Measurements from ENCODE around the gene ACSF3.

The ACSF3 gene

DNA sequence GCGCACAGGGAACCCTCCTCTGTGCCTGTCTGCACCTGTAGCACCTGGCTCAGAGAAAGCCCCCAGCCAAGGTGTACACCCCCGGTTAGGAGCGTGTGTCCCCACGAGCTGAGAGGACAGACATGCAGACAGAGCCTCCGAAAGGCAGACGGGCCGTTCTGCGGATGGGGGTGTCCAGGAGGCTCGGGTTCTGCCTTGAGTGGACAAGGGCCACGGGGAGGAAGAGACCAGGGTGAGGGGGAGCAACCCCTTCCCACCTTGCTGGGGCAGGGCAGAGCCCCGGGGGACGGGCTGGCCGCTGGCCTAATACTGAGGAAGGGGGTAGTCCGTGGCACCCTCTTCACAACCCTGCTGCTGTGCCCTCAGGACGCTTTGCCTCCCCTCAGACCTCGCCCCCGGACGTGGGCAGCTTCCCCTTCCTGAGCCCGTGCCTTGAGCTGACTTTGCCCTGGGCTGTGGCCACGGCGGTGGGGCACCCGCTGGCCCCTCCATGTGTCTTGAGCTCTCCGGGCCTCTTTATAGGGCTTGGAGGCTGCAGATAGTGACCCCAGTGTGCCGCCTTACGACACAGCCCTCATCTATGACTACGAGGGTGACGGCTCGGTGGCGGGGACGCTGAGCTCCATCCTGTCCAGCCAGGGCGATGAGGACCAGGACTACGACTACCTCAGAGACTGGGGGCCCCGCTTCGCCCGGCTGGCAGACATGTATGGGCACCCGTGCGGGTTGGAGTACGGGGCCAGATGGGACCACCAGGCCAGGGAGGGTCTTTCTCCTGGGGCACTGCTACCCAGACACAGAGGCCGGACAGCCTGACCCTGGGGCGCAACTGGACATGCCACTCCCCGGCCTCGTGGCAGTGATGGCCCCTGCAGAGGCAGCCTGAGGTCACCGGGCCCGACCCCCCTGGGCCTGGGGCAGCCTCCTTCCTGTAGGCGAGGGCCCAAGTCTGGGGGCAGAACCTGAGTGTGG is 101.0 kb downstream of the ACSF3 start:
- no peak for DNase-seq

DNA sequence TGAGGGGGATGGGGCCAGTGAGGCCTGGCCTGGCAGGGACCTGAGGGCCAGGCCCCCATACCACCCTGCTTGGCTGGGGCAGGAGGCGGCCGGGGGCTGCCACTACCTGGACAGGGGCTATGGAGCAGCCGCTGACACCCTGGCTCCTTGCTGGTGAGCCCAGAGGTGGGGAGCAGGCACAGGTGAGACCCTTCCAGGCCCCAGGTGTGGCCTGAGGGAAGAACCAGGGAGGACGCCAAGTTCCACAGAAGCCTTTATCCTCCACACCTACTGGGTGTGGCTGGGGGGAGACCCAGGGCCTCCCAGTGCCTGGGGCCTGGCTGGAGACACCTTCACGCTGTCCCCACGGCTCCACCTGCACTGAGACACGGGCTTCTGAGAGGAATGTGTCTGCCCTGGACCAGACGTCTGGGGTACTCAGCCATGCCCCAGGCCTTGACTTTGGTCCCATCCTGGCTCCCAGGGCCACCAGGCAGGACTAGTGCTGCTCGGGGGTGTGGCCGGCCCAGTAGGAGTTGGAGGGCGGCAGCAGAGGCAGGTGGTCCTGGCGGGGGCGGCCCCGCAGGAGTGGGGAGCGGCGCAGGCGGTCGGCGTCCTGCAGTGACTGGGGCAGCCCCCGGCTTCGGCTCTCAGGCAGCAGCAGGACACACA is 102.0 kb downstream of the ACSF3 start:
- no peak for DNase-seq

DNA sequence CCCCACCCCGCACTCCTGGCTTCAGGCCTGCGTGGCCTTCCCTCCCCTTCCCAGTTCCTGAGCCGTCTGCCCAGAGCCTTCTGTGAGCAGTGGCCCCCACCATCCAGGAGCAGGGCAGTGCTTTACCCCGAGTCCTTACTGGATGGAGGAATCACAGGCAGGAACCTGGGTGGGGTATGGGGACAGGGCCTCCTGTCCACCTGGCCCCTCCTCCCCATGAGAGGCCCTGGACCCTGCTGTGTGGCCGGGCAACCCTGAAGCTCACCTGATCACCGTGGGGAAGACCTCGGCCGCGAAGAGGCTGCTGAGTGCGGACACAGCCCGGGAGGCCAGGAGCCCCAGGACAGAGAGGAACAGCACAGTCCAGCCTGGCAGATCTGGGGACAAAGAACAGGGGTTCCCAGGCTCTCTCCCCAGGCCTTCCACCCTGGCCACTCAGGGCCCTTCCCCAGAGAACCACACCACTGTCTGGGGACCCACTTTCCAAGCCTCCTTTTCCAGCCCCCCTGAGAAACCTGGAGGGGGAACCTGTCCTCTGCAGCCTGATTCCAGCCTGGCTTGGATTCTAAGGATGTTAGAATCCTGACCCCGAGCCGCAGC is 103.5 kb downstream of the ACSF3 start:
- DNase-seq: no peak

DNA sequence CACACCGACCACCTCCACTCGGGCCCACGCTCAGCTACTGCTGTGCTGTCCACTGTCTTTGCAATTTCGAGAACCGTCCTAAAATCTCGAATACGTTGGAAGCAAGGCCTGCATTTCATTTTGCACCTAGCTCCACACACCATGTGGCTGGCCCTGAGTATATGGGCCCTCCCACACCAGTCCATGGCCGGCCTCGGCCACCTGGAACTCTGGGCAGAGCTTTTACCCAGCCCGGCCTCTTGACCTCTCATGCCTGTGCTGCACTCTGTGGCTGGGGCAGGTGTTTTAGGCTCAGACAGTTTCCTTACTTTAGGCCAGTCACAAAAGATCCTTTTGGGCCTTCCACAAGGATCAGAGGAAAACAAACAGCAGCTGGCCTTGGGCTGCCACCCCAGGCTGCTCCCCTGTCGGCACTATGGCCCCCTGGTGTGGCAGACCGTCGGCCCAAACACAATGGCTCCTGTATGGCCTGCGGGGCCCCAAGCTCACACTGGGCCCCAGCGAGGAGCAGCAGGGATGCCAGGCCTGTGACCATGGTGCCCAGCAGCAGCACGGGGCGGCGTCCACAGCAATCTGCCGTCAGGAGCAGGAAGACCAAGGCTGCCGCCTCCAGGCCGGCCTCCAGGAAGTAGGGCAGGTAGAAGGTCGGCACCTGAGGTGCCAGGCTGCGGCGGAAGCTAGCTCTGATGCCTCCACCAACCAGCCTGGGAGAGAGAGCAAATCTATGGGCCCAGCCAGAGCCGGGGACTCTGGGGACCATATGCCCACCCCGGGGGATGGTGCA is 104.2 kb downstream of the ACSF3 start:
- peak; percentile 76 for DNase-seq

DNA sequence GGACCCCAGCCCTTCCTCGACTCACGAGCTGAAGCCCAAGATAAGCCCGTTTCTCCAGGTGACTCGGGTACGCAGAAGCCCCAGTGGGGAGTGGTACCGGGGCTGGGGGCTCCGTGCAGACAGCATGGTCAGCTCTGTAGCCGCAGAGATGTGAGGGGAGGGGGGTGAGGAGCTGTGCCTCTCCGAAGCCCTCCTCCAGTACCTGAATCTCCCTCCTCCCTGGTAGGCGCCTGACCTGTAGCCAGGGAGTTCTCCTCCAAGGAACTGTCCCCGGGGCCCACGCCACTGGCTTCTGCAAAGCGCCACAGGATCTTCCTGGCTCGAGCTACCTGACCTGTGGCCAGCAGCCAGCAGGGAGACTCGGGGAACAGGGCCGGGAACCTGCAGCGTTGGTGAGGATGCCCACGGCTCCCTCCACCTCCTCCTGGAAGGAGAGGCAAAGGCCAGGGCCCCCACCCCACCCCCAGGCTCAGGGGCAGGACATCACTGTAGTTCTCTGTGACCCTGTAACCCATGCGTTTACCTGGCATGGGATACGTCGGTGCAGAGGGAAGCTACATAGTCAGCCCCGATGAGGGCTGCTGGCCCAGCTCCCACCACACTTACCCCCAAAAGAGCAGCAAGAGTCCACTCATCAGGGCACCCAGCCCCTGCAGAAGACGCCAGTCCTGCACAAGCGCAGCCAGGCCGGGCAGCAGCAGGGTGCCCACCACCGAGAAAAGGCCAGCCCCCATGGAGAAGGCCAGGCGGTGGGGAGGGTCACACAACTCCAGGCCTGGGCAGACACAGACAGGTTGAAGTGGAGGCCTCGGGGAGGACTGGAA is 105.0 kb downstream of the ACSF3 start:
- no peak for DNase-seq

DNA sequence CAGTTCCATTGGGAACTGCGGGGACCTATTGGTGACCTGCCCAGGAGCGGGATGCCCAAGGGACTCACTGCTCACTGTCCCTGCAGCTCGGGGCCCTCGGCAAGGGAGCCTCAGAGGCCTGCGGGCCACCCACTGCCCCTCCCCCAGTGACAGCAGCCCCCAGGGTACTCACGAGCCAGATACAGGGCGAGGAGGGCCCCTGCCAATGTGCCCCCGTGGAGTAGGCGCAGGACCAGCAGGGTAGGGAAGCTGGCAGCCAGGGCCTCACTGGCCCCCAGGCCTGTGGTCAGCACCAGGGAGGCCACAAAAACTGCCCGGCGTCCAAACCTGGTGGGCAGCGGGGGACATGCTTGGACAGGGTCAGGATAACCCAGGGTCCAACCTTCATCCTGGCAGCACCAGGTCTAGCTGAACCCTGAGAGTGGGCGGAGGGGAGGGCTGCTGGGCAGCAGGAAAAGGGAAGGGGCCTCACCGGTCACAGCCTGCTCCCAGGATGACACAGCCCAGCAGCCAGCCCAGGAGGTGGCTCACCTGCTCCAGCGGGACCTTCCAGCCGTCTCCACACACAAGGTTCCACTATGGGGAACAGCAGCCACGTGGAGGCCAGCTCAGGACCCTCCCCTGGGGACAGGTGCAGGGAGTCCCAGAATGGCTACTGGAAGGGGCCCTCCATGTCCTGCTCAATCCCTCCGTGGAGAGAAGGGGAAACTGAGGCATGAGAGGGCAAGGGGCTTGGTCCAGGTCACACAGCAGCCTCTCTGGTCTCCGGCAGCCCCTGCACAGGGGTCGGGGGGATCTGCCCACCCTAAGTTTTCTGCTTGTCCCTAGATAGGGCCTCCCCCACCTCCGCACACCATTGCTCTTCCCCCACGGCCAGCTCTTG is 105.8 kb downstream of the ACSF3 start:
- no peak for DNase-seq

DNA sequence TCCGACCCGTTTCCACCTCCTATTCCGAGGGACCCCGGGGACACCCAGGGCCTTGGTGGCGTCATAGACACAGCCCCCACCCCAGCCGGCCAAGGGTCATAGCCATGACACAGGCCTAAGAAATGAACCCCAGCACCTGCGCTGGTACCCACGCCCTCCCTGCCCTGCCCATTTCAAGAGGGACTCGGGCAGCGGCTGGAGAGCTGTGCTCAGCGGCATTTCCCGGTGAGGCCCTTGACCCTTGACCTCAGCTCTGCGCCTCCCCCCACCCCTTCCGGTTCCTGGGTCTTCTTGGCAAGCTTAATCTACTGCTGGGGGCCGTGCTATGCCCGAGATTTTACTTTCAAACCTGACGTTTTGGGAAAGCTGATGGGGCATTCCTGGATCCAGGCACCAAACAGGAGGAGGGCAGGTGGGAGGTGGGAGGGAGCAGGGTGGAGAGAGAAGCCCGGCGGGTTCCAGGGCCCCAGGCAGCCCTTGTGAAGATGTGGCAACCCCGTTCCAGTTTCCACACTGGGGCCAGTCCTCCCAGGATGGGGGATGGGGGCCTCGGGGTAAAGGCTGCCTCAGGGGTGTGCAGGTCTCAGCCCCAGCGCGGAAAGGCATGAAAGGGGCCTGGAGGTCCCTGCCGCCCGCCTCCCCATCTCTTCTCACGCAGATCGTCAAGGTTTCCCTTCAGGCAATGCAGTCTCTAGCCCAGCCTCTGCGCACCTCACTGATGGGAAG is 106.6 kb downstream of the ACSF3 start, which contains the start of gene SLC22A31:
Gene SLC22A31, minus strand, starts transcription at position 414 of the 726 bp plus-strand sequence. Its CDS starts 36 bp downstream, at position 378.
- DNase-seq: no peak

DNA sequence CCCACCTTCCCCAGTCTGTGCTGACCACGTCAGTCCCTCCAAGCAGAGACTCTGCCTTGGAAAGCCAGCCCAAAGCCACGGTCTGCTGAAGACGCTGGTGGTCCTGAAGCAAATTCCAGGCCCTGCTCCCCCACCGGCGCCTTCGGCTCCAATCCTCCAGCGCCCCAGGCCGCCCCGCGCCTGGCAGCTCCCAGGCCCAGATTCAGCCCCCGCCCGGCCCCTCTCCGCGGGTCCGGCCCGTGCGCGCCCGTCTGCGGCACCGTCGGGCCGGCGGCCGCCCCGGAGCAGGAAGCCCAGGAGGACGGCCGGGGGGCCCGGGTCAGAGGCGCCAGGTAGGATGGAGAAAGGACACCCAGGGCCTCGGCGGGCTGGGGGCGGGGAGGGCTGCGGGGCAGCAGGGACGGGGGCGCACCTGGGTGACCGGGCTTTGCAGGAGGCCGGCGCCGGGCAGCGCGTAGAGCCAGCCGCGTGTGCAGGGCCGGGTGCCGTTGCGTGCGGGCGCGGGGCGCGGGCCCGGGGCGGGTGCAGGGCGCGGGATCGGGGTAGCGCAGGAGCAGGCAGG is 107.3 kb downstream of the ACSF3 start:
- no peak for DNase-seq

DNA sequence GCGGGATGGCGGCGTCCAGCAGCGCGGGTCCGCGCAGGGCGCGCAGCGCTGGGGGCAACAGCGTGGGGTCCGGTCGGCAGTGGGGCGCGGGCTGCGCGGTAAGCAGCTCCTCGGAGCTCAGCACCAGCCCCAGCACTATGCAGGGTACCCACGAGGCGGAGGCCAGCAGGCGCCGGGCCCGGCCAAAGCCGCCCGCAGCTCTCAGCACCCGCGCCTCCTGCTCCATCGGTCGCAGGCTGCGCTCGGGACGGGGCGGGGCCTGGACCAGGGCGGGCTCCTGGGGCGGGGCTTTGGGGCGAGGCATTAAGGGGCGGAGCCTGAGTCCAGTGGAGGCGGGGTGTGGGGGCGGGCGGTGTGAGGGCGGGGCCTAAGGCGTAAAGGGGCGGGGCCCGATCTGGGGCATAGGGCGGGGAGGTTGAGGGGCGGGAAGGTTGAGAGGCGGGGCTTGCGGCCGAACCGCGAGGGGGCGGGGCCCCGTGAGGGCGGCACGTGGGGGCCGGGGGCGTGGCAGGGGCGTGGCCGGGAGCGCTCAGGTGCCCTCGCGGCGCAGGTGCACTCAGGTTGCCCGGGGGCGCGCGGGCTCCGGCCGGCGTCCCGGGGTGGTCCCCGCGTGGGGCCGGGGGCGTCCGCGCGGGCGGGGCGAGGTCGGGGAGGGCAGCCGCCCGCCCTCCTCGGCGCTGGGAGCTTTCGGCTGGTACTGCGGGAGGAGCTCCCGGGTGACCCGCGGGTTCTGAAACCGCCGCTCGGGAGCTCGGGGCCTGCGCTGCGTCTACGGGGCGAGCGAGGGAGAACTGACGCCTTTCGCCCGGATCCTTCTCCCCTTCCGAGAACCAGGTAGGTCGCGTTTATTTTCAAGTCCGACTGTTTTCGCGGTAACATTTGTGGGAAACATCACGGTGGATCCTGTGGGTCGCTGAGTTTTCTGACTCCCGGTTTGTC is 108.1 kb downstream of the ACSF3 start:
- DNase-seq: peak; percentile 69

DNA sequence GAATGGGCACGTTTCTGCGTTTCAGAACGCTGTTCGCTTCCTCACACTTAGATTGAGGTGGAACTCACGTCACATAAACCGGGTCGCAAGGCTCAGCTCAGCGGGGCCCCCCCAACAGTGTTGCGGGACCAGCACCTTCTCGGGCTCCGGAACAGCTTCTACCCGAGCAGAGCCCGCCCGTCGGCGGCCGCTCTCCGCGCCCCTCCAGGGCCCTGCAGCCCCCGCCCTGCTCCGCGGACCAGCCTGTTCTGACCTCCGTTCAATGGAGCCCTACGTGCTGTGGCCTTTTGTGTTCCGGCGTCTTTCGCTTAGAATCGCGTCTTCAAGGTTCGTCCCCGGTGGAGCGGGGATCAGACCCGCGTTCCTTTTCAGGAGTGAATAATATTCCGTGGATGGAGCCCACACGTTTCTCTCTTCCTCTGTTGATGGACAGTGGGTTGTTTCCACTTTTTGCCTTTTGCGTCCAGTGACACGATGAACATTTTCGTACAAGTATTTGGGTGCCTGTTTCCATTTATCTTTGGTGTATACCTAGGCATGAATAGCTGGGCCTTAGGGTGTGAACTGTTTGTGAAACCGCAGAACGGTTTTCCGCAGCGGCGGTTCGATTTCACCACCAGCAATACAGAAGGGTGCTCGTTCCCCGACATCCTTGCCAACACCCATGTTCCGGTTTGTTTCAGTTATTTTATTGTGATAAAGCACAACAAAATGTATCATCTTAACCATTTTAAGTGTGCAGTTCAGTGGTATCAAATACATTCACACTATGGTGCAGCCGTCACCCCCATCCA is 109.0 kb downstream of the ACSF3 start:
- no peak for DNase-seq

Measured in NCI-H146 (cell line).